ENCODE measurements around the gene OPN1SW.

DNA sequence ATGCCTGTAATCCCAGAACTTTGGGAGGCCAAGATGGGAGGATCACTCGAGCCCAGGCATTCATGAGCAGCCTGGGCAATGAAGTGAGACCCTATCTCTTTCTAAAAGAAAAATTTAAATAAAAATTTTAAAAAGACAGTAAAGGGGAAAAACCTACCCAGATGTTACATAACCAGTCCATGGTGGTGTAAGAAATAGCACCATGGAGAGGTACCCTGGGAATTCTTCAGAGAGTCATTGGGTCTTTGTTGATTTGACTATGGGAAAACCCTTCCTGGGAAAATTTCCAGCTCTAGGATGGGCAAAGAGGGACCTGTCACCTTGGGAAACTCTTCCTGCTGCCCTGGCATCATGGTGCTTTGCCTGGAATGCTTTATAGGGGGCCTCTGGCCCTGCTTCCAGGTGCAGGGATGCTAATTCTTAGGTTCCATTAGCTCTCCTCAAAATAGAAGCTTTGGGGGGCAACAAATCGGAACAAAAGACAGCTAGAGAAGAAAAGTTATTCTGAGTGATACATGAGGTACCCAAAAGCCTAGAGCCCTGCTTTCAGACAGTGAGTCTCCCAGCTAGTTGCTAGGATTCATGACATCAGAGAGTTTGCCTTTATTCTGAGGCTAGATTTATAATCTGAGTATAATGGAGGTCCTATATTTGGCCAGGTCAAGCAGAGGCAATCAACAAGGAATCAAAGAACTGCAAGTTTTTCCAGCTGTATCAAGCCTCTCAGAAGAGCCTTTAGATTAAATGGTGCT lies 26.2 kb upstream of the OPN1SW start:
- TF ChIP-seq, protein P1, sequence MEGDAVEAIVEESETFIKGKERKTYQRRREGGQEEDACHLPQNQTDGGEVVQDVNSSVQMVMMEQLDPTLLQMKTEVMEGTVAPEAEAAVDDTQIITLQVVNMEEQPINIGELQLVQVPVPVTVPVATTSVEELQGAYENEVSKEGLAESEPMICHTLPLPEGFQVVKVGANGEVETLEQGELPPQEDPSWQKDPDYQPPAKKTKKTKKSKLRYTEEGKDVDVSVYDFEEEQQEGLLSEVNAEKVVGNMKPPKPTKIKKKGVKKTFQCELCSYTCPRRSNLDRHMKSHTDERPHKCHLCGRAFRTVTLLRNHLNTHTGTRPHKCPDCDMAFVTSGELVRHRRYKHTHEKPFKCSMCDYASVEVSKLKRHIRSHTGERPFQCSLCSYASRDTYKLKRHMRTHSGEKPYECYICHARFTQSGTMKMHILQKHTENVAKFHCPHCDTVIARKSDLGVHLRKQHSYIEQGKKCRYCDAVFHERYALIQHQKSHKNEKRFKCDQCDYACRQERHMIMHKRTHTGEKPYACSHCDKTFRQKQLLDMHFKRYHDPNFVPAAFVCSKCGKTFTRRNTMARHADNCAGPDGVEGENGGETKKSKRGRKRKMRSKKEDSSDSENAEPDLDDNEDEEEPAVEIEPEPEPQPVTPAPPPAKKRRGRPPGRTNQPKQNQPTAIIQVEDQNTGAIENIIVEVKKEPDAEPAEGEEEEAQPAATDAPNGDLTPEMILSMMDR (IDR thresholded peaks at IDR 0.05) = no peak
- TF ChIP-seq EP300 (IDR thresholded peaks at IDR 0.05) (no peak), POLR2A (IDR thresholded peaks at IDR 0.05) (no peak)
